Spleen (tissue), 7 donors: ENCODE results near the gene RABL6.
"Not testable (repeated sequence)": the region's sequence is repeated elsewhere in the genome, so short reads cannot be mapped to it uniquely, and the experiment has no call there.

Source experiments
- POLR2A ChIP-seq, 3 donors: fragments of 450-650 bp; IDR thresholded peaks; one replicate each; pipeline ENCODE4 v1.5.1; 2017; ENCODE audit warnings: antibody characterized with exemption in 3 of 3, mild to moderate bottlenecking in 1 of 3
- TF ChIP-seq, protein P1 (sequence below), 11 experiments: fragments of 200-600 bp in 7 of 11; fragments of 450-650 bp in 4 of 11; sonication (generic) in 4 of 11; IDR thresholded peaks in 8 of 11; conservative IDR thresholded peaks in 3 of 11; 1 replicate in 7 of 11; 2 replicates in 4 of 11; pipeline versions ENCODE4 v1.4.0 to v1.8.0; 2016 to 2021; ENCODE audit warnings: antibody characterized with exemption in 11 of 11, inconsistent platforms in 4 of 11, mild to moderate bottlenecking in 1 of 11
- donor health status: DM: no; HTN: no; CAD: no; lungs with moderate emphysema.
- donor health status: DM: no; HTN: no; CAD: no.
- donor health status: DM: no; HTN: no; CAD: no.

DNA sequence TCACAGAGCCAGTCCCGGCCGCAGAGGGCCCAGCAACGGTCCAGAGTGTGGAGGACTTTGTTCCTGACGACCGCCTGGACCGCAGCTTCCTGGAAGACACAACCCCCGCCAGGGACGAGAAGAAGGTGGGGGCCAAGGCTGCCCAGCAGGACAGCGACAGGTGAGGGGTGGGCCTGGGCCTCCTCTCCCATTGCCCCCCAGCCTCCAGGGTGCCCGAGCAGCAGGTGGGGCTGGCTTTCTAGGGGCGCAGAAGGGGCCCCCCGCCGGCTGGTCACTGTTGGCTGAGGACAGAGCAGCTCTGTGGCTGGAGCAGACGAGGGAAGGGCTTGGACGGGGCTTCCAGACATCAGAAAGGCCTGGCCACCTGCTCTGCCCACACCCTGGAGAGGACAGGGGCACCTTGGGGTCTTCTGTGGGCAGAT lies 30.1 kb downstream of the RABL6 start:
- TF ChIP-seq POLR2A (IDR thresholded peaks at IDR 0.05) = not testable (repeated sequence)
- TF ChIP-seq, protein P1, sequence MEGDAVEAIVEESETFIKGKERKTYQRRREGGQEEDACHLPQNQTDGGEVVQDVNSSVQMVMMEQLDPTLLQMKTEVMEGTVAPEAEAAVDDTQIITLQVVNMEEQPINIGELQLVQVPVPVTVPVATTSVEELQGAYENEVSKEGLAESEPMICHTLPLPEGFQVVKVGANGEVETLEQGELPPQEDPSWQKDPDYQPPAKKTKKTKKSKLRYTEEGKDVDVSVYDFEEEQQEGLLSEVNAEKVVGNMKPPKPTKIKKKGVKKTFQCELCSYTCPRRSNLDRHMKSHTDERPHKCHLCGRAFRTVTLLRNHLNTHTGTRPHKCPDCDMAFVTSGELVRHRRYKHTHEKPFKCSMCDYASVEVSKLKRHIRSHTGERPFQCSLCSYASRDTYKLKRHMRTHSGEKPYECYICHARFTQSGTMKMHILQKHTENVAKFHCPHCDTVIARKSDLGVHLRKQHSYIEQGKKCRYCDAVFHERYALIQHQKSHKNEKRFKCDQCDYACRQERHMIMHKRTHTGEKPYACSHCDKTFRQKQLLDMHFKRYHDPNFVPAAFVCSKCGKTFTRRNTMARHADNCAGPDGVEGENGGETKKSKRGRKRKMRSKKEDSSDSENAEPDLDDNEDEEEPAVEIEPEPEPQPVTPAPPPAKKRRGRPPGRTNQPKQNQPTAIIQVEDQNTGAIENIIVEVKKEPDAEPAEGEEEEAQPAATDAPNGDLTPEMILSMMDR (IDR thresholded peaks at IDR 0.05 in 8 of 11, conservative IDR thresholded peaks at IDR 0.05 in 3 of 11) = not testable (repeated sequence)
